ENCODE measurements around the gene PSMB7. TPM values are rescaled to one million over a fixed set of nuclear protein-coding genes. Genes with fewer than 3 reads are reported as not detected.

Gene PSMB7
- total RNA-seq, 4 donors from 2014 or later: 74.7 to 181 (median 100) TPM

DNA sequence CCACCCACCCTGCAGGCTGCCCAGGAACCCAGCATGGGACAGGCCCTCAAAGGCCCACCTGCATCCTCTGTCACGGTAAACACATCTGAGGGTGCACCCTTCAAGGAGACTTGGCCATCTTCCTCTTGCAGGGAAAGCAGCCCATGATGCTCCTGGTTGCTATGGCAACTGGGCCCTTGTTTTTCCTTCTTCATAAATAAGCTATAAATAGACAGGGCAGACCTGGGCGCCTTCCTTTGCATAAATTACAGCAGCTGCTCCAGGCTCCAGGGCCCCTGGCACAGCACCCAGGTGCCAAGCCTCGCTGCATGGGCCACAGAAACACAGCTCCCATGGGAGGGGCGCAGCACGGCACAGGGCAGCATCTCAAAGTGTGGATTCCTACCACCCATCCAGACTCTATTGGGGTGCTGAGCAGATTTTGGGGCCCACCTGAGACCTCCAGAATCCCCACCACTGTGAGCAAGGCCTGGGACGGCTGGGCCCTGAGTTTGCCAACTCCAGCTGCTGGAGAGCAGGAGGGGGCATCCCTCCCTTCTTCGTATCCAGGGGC is 5.8 kb upstream of the PSMB7 start:
- no peak overlapping the region for H3K27ac ChIP-seq
- no peaks in the 10 kb centered on the region for H3K36me3 ChIP-seq
- H3K4me1 ChIP-seq: peaks cover 0 to 4% (median 0%) of the 10 kb centered on the region in 4 donors
- H3K4me3 ChIP-seq: no peak overlapping the region
- H3K27me3 ChIP-seq: no peaks in the 10 kb centered on the region
- DNase-seq (ENCODE audit: low spot score in 2 of 2): no peak
- TF ChIP-seq POLR2A (IDR thresholded peaks at IDR 0.05): no peak
- TF ChIP-seq, protein P1, sequence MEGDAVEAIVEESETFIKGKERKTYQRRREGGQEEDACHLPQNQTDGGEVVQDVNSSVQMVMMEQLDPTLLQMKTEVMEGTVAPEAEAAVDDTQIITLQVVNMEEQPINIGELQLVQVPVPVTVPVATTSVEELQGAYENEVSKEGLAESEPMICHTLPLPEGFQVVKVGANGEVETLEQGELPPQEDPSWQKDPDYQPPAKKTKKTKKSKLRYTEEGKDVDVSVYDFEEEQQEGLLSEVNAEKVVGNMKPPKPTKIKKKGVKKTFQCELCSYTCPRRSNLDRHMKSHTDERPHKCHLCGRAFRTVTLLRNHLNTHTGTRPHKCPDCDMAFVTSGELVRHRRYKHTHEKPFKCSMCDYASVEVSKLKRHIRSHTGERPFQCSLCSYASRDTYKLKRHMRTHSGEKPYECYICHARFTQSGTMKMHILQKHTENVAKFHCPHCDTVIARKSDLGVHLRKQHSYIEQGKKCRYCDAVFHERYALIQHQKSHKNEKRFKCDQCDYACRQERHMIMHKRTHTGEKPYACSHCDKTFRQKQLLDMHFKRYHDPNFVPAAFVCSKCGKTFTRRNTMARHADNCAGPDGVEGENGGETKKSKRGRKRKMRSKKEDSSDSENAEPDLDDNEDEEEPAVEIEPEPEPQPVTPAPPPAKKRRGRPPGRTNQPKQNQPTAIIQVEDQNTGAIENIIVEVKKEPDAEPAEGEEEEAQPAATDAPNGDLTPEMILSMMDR (IDR thresholded peaks at IDR 0.05): no peak
- TF ChIP-seq EP300 (IDR thresholded peaks at IDR 0.05): no peak
- 76 to 79% methylated on average over 7 of the region's 7 CpGs for WGBS, 2 donors
- H3K9me3 ChIP-seq: no peaks in the 10 kb centered on the region

DNA sequence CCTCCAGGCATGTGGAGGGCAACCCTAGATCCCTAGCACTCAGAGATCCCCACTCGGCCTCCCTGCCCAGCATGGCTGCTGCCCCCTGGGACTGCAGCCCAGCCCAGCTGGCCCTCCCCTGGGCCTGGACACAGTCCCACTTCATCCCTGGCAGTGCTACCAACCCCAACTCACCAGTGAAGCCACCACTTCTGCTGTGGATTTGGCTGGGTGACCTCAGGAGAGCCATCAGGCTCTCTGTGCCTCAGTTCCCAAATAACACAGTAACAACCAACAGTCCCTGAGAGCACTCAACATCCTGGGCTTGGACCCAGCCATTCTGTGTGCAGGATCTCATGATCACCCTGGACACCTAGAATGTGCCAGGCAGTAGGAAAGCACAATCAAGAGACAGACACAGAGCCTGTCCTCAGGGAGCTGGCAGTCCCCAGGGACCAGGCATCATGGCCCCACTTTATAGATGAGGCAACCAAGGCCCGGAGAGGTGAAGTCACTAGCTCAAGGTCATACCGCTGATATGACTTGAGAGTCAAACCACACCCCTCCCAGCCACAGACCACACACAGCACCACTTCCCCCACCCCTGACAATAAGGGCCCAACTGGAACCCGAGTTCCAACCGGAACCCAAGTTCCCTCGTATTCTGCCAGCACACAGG is 4.7 kb upstream of the PSMB7 start:
- Histone ChIP-seq H3K9me3 (no peaks in the 10 kb centered on the region), H3K4me3 (no peak overlapping the region), H3K4me1 (peaks cover 0 to 4% (median 0%) of the 10 kb centered on the region in 4 donors), H3K27ac (no peak overlapping the region), H3K27me3 (no peaks in the 10 kb centered on the region), H3K36me3 (no peaks in the 10 kb centered on the region)
- DNase-seq (ENCODE audit: low spot score in 2 of 2): no peak
- TF ChIP-seq POLR2A (IDR thresholded peaks at IDR 0.05) (no peak), EP300 (IDR thresholded peaks at IDR 0.05) (no peak)
- TF ChIP-seq, protein P1 (IDR thresholded peaks at IDR 0.05): peak in 2 of 5 experiments; percentile 0 to 5
- WGBS, 2 donors: 56 to 67% methylated on average over 3 to 6 of the region's 6 CpGs

DNA sequence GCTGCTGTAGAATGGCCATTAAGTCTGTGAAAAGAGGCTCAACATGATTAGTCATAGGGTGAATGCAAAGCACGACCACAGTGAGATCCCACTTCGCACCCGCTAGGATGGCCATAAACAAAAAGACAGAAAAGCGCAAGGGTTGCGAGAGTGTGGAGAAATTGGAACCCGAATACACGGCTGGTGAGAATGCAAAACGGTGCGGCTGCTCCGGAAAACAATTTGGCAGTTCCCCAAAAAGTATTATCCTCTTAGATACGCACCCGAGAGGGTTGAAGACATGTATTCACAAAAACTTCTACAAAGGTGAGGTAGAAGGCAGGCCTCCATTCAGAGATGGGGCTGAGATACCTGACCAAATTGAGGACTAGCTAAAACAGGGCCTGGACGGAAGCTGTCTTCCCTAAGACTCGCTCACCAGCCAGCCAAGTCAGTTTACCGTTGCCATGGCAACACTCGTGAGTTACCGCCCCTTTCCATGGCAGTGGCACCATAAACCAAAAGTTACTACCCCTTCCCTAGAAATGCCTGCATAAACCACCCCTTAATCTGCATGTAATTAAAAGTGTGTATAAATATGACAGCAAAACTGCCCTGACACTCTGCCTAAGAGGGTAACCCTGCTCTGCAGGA is 726 bp upstream of the PSMB7 start:
- no peak for TF ChIP-seq POLR2A (IDR thresholded peaks at IDR 0.05)
- TF ChIP-seq, protein P1 (IDR thresholded peaks at IDR 0.05): no peak
- no peak for TF ChIP-seq EP300 (IDR thresholded peaks at IDR 0.05)
- Histone ChIP-seq H3K36me3 (peaks cover 0 to 32% (median 23%) of the 10 kb centered on the region in 3 donors), H3K27me3 (no peaks in the 10 kb centered on the region), H3K4me1 (peaks cover 0 to 22% (median 4%) of the 10 kb centered on the region in 4 donors), H3K27ac (no peak overlapping the region), H3K4me3 (peak overlapping the region in 3 of 4 donors; percentile 75 to 88 (median 77)), H3K9me3 (no peaks in the 10 kb centered on the region)
- DNase-seq (ENCODE audit: low spot score in 2 of 2): no peak
- 78 to 80% methylated on average over 17 of the region's 17 CpGs for WGBS, 2 donors

DNA sequence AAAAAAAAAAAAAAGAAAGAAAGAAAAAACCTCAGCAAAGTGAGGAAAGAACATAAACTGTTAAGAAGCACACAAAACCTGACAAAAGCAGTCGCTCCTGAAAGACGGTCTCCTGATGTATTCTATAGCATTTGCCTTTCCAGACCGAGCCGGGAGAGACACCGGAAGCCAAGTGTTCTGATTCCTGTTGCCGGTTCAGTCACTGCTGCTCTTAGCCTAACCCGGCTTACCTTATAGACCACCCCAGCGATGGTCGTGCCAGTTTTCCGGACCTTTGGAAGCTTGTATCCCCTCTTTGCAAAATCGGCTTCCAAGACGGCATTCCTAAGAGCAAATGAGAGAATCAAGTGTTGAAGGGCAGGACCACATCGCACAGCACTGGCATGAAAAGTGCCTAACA is 630 bp downstream of the PSMB7 start:
- TF ChIP-seq EP300 (IDR thresholded peaks at IDR 0.05) (no peak), POLR2A (IDR thresholded peaks at IDR 0.05) (no peak)
- TF ChIP-seq, protein P1 (IDR thresholded peaks at IDR 0.05): no peak
- Histone ChIP-seq H3K27me3 (no peaks in the 10 kb centered on the region), H3K4me3 (peak overlapping the region; percentile 75 to 88 (median 80)), H3K9me3 (no peaks in the 10 kb centered on the region), H3K36me3 (peaks cover 0 to 46% (median 23%) of the 10 kb centered on the region in 3 donors), H3K4me1 (peaks cover 0 to 19% (median 4%) of the 10 kb centered on the region in 4 donors), H3K27ac (peak overlapping the region in 2 of 4 donors; percentile 62 to 69)
- WGBS, 2 donors: 18 to 20% methylated on average over 13 of the region's 13 CpGs
- DNase-seq (ENCODE audit: low spot score in 2 of 2): no peak

DNA sequence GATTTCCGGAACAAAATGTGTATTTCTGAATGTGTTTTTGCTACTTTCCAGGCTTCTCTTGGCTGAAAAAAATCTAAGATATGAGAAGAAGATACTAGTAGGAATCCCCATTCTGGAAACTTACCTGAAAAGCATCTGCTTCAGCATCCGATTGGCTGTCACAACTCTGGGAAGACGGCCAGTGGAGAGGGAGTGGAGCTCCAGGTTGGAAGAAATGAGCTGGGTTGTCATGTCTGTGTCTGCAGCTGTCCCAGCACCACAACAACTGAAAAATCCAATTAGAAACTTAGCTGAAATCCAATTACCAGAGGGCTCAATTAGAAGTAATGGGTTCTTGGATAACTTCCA is 3.0 kb downstream of the PSMB7 start:
- H3K4me1 ChIP-seq: peaks cover 0 to 22% (median 4%) of the 10 kb centered on the region in 4 donors
- WGBS, 2 donors: 85 to 90% methylated on average over 3 of the region's 3 CpGs
- TF ChIP-seq EP300 (IDR thresholded peaks at IDR 0.05): no peak
- TF ChIP-seq, protein P1 (IDR thresholded peaks at IDR 0.05): no peak
- TF ChIP-seq POLR2A (IDR thresholded peaks at IDR 0.05): no peak
- no peak for DNase-seq (ENCODE audit: low spot score in 2 of 2)
- no peak overlapping the region for H3K27ac ChIP-seq
- no peaks in the 10 kb centered on the region for H3K27me3 ChIP-seq
- no peak overlapping the region for H3K4me3 ChIP-seq
- peaks cover 0 to 68% (median 23%) of the 10 kb centered on the region in 3 donors for H3K36me3 ChIP-seq
- no peaks in the 10 kb centered on the region for H3K9me3 ChIP-seq
